SKM-1 (cell line): Measurements from ENCODE around the gene WNT7A.

ENCODE experiments used
- DNase-seq: peaks from one replicate; lab custom pipeline; 2025; ENCODE audit not compliant: unreplicated experiment; lab: John Stamatoyannopoulos, UW

WNT7A gene

GRCh38 chr3:13849018-13849417 lies 30.9 kb downstream of the WNT7A start:
- DNase-seq = no peak

GRCh38 chr3:13846716-13847570 lies 32.9 kb downstream of the WNT7A start:
- no peak for DNase-seq

- DNase-seq = no peak
These were observed 33.6 kb downstream of the WNT7A start for GRCh38 chr3:13846238-13846637.

GRCh38 chr3:13845806-13846205 lies 34.1 kb downstream of the WNT7A start:
- DNase-seq = no peak

GRCh38 chr3:13844911-13845310 lies 35.0 kb downstream of the WNT7A start:
- no peak for DNase-seq

- no peak for DNase-seq
These were observed 35.6 kb downstream of the WNT7A start for GRCh38 chr3:13844286-13844685.

GRCh38 chr3:13843351-13843750 lies 36.5 kb downstream of the WNT7A start:
- DNase-seq = no peak

GRCh38 chr3:13842226-13842625 lies 37.6 kb downstream of the WNT7A start:
- DNase-seq = no peak

- no peak for DNase-seq
These were observed 38.0 kb downstream of the WNT7A start for GRCh38 chr3:13841826-13842225.

GRCh38 chr3:13841141-13841540 lies 38.7 kb downstream of the WNT7A start:
- no peak for DNase-seq

GRCh38 chr3:13840456-13840855 lies 39.4 kb downstream of the WNT7A start:
- DNase-seq = no peak

- no peak for DNase-seq
These were observed 40.0 kb downstream of the WNT7A start for GRCh38 chr3:13839726-13840340.

- DNase-seq = no peak
These were observed 40.6 kb downstream of the WNT7A start for GRCh38 chr3:13839253-13839652.

- no peak for DNase-seq
These were observed 41.5 kb downstream of the WNT7A start for GRCh38 chr3:13838421-13838820.

GRCh38 chr3:13837751-13838150 lies 42.1 kb downstream of the WNT7A start:
- no peak for DNase-seq

- no peak for DNase-seq
These were observed 42.9 kb downstream of the WNT7A start for GRCh38 chr3:13836658-13837587.

GRCh38 chr3:13835246-13835645 lies 44.6 kb downstream of the WNT7A start:
- no peak for DNase-seq

GRCh38 chr3:13834258-13835035 lies 45.4 kb downstream of the WNT7A start:
- no peak for DNase-seq

GRCh38 chr3:13833506-13834257 lies 46.2 kb downstream of the WNT7A start:
- no peak for DNase-seq

- no peak for DNase-seq
These were observed 47.7 kb downstream of the WNT7A start for GRCh38 chr3:13832130-13832529.
